ENCODE data around the gene TH. TPM values are rescaled to one million over a fixed set of nuclear protein-coding genes. Genes with fewer than 3 reads are reported as not detected.

TH gene
- total RNA-seq, 2 donors from 2014 or later, result not detected

DNA sequence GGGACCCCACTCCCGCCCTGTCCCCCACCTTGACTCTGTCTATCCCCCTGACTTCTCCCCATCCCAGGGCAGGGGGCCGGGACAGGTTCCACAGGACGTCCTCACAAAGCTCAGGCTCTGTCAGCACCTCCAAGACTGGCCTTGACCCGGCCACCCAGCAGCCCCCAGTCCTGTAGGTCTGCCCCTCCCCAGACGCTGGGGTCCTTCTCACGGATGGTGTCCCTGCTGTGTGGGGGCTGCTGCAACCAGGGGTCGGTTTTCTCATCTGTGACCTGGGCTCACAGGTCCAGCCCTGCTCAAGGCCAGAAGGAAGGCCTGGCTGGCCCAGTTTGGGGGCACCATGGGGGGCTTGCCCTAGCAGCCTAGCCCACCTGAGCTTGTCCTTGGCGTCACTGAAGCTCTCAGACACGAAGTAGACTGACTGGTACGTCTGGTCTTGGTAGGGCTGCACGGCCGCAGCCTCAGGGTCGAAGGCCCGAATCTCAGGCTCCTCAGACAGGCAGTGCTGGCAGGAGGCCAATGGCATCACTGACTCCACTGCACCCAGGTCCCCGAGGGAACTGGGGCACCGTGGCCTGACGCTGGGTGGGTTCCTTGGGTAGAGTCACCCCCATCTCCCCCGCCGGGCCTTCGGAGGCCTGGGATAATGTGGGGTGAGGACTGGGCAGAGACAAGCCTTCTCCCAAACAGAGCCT lies 6.6 kb downstream of the TH start:
- H3K4me1 ChIP-seq (ENCODE audit: control insufficient read depth in 1 of 2, low read depth in 2 of 2), result peaks cover 0 to 6% of the 10 kb centered on the region in 2 donors
- TF ChIP-seq, protein P1, sequence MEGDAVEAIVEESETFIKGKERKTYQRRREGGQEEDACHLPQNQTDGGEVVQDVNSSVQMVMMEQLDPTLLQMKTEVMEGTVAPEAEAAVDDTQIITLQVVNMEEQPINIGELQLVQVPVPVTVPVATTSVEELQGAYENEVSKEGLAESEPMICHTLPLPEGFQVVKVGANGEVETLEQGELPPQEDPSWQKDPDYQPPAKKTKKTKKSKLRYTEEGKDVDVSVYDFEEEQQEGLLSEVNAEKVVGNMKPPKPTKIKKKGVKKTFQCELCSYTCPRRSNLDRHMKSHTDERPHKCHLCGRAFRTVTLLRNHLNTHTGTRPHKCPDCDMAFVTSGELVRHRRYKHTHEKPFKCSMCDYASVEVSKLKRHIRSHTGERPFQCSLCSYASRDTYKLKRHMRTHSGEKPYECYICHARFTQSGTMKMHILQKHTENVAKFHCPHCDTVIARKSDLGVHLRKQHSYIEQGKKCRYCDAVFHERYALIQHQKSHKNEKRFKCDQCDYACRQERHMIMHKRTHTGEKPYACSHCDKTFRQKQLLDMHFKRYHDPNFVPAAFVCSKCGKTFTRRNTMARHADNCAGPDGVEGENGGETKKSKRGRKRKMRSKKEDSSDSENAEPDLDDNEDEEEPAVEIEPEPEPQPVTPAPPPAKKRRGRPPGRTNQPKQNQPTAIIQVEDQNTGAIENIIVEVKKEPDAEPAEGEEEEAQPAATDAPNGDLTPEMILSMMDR (IDR thresholded peaks at IDR 0.05), result no peak
- H3K9me3 ChIP-seq, result no peaks in the 10 kb centered on the region
- no peak overlapping the region for H3K27ac ChIP-seq
- no peaks in the 10 kb centered on the region for H3K36me3 ChIP-seq
- DNase-seq (ENCODE audit: low spot score), result no peak
- H3K27me3 ChIP-seq (replicated peaks; ENCODE audit: insufficient read depth), result peaks cover 6% of the 10 kb centered on the region
- H3K4me3 ChIP-seq, result no peak overlapping the region
- no peak for ATAC-seq (ENCODE audit: insufficient number of reproducible peaks, low FRiP score, low read depth)

DNA sequence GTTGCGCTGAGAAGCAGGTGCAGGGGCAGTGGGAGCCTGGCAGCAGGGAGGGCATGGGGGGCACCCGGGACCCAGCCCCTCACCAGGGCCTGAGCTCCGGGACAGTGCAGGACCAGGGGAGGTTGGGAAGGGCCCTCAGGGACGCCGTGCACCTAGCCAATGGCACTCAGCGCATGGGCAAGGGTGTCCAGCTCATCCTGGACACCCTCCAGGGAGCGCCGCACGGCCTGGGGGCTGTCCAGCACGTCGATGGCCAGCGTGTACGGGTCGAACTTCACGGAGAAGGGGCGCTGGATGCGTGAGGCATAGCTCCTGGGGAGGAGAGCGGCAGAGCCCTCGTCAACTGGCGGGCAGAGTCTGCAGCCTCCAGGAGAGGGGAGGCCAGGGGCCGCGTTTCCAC lies 7.5 kb downstream of the TH start:
- Histone ChIP-seq H3K4me1 (ENCODE audit: control insufficient read depth in 1 of 2, low read depth in 2 of 2) (peaks cover 0 to 6% of the 10 kb centered on the region in 2 donors), H3K36me3 (no peaks in the 10 kb centered on the region), H3K4me3 (no peak overlapping the region), H3K27me3 (replicated peaks; ENCODE audit: insufficient read depth) (peaks cover 6% of the 10 kb centered on the region), H3K27ac (no peak overlapping the region), H3K9me3 (no peaks in the 10 kb centered on the region)
- ATAC-seq (ENCODE audit: insufficient number of reproducible peaks, low FRiP score, low read depth) (no peak), DNase-seq (ENCODE audit: low spot score) (no peak)
- TF ChIP-seq, protein P1 (IDR thresholded peaks at IDR 0.05), result no peak

DNA sequence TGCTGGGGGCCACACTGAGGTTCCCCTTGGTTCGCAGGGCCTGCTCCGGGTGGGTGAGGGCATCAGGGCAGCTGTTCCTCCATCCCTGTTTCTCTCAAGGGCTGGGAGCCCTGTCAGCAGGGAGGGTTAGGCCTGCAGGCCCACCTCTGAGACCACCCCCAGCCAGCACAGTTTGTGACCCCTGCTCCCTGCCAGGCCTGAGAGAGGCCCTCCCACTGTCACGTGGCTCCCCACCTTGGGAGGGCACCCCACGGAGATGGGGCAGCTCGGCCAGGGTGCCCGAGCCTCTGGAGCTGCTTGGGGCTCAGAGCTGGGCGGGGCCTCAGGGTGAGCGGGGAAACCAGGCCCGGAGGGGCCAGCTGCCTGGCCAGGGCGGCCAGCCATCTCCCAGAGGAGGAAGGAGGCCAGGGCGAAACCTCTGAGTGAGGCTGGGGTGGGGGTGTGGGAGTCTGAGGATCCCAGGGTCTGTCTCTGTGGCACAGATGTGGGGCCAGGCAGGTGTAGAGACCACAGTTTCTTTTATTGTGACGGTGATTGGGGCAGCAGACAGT lies 8.1 kb downstream of the TH start:
- TF ChIP-seq, protein P1 (IDR thresholded peaks at IDR 0.05), result no peak
- peaks cover 6% of the 10 kb centered on the region for H3K27me3 ChIP-seq (replicated peaks; ENCODE audit: insufficient read depth)
- no peaks in the 10 kb centered on the region for H3K9me3 ChIP-seq
- no peak overlapping the region for H3K4me3 ChIP-seq
- H3K27ac ChIP-seq, result no peak overlapping the region
- H3K4me1 ChIP-seq (ENCODE audit: control insufficient read depth in 1 of 2, low read depth in 2 of 2), result peaks cover 0 to 6% of the 10 kb centered on the region in 2 donors
- no peaks in the 10 kb centered on the region for H3K36me3 ChIP-seq
- no peak for DNase-seq (ENCODE audit: low spot score)
- no peak for ATAC-seq (ENCODE audit: insufficient number of reproducible peaks, low FRiP score, low read depth)

DNA sequence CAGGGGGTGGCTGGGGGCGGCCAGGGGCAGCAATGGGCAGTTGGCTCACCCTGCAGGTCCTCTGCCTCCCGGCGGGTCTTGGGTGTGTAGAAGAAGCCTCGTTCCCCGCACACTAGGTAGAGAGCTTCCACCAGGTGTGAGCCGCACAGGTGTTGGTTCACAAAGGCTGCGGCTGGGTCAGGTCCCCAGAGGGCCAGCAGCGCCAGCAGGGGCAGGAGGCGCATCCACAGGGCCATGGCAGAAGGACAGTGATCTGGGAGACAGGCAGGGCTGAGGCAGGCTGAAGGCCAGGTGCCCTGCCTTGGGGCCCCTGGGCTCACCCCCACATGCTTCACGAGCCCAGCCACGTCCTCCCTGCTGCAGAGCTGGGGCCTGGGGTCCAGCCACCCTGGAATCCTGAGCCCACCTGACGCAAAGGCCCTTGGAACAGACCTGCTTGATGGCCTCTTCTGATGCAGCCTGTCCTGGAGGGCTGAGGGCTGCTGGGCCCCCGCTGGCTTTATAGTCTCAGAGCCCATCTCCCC lies 10.8 kb downstream of the TH start, which contains the start of gene INS:
TSS of gene INS (minus strand) at position 474 of the 524 bp plus-strand sequence. CDS start at position 236, 238 bp downstream.
- Histone ChIP-seq H3K4me3 (no peak within 1 kb of the TSS), H3K36me3 (no peaks in the 10 kb centered on the region), H3K9me3 (no peaks in the 10 kb centered on the region), H3K27me3 (replicated peaks; ENCODE audit: insufficient read depth) (peaks cover 5% of the 10 kb centered on the region), H3K27ac (no peak within 1 kb of the TSS), H3K4me1 (ENCODE audit: control insufficient read depth in 1 of 2, low read depth in 2 of 2) (no peaks in the 10 kb centered on the region)
- ATAC-seq (ENCODE audit: insufficient number of reproducible peaks, low FRiP score, low read depth) (no peak), DNase-seq (ENCODE audit: low spot score) (no peak)
- TF ChIP-seq, protein P1 (IDR thresholded peaks at IDR 0.05), result no peak

DNA sequence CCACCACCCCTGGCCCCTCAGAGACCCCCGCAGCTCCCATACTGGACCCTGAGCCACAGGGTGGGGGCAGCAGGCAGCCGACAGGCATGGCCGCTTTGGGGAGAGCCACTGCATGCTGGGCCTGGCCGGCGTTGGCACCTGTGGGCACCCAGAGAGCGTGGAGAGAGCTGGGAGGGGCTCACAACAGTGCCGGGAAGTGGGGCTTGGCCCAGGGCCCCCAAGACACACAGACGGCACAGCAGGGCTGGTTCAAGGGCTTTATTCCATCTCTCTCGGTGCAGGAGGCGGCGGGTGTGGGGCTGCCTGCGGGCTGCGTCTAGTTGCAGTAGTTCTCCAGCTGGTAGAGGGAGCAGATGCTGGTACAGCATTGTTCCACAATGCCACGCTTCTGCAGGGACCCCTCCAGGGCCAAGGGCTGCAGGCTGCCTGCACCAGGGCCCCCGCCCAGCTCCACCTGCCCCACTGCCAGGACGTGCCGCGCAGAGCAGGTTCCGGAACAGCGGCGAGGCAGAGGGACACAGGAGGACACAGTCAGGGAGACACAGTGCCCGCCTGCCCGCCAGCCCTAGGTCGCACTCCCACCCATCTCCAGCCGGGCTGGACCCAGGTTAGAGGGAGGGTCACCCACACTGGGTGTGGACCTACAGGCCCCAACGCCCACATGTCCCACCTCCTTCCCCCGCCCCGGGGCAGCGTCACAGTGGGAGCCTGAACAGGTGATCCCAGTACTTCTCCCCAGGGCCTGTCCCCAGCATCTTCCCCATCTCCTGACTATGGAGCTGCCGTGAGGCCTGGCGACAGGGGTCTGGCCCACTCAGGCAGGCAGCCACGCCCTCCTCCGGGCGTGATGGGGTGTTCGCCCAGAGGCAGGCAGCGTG lies 11.8 kb downstream of the TH start:
- Histone ChIP-seq H3K27me3 (replicated peaks; ENCODE audit: insufficient read depth) (no peaks in the 10 kb centered on the region), H3K9me3 (no peaks in the 10 kb centered on the region), H3K4me1 (ENCODE audit: control insufficient read depth in 1 of 2, low read depth in 2 of 2) (no peaks in the 10 kb centered on the region), H3K36me3 (no peaks in the 10 kb centered on the region), H3K27ac (no peak overlapping the region), H3K4me3 (no peak overlapping the region)
- ATAC-seq (ENCODE audit: insufficient number of reproducible peaks, low FRiP score, low read depth) (no peak), DNase-seq (ENCODE audit: low spot score) (no peak)
- TF ChIP-seq, protein P1 (IDR thresholded peaks at IDR 0.05), result no peak

All from thoracic aorta (tissue), 2 donors.